DND-41 (cell line): Measurements from ENCODE around the gene CD55.
A peak's percentile ranks its signal among the peaks of the same experiment; 100 is the strongest.

Source experiments
- ATAC-seq: fragments of 200-7000 bp; cut with Tn5 transposase; 3 replicates; pipeline ENCODE4 v1.9.1; 2021; ENCODE audit warnings: low read depth; ENCODE audit not compliant: insufficient read depth
- DNase-seq: peaks from one replicate; pipeline ENCODE4 v3.0.0-alpha.2; 2020
- H2AFZ ChIP-seq: 2 replicates; pipeline ENCODE4 v1.6.0; 2012; ENCODE audit warnings: low read depth, low read length
- H3K27ac ChIP-seq: 2 replicates; pipeline ENCODE4 v1.5.1; 2012; ENCODE audit warnings: low read length, inconsistent platforms
- H3K27me3 ChIP-seq: fragments of 200-600 bp; sonication (generic); 2 replicates; pipeline ENCODE4 v1.6.0; 2012; ENCODE audit warnings: low read length, mild to moderate bottlenecking, inconsistent platforms; ENCODE audit not compliant: insufficient read depth, poor library complexity
- H3K36me3 ChIP-seq: 2 replicates; pipeline ENCODE4 v1.5.1; 2012; ENCODE audit warnings: low read length, inconsistent platforms; ENCODE audit not compliant: insufficient read depth
- H3K4me1 ChIP-seq: 2 replicates; pipeline ENCODE4 v1.5.1; 2012; ENCODE audit warnings: mild to moderate bottlenecking, low read length; ENCODE audit not compliant: insufficient read depth
- H3K4me2 ChIP-seq: 2 replicates; pipeline ENCODE4 v1.6.0; 2012; ENCODE audit warnings: mild to moderate bottlenecking, moderate library complexity, low read length, inconsistent platforms; ENCODE audit not compliant: insufficient read depth
- H3K4me3 ChIP-seq, 2 experiments: fragments of 200-600 bp in 1 of 2; shearing (Covaris generic) in 1 of 2; 2 replicates each; pipeline ENCODE4 v1.5.1; 2012 to 2016; ENCODE audit warnings: inconsistent platforms in 2 of 2, low read length in 2 of 2, mild to moderate bottlenecking in 2 of 2, low read depth in 1 of 2, moderate library complexity in 1 of 2
- H3K79me2 ChIP-seq: 2 replicates; pipeline ENCODE4 v1.6.0; 2012; ENCODE audit warnings: low read length, inconsistent platforms; ENCODE audit not compliant: insufficient read depth
- H3K9ac ChIP-seq: 2 replicates; pipeline ENCODE4 v1.6.0; 2012; ENCODE audit warnings: low read depth, mild to moderate bottlenecking, inconsistent platforms, low read length, moderate library complexity
- H3K9me3 ChIP-seq: 2 replicates; pipeline ENCODE4 v1.5.1; 2012; ENCODE audit warnings: low read length, moderate library complexity, mild to moderate bottlenecking, inconsistent platforms; ENCODE audit not compliant: insufficient read depth, severe bottlenecking
- H4K20me1 ChIP-seq: 2 replicates; pipeline ENCODE4 v1.6.0; 2012; ENCODE audit warnings: low read length; ENCODE audit not compliant: insufficient read depth
- CTCF ChIP-seq: IDR thresholded peaks from 2 replicates; pipeline ENCODE4 v1.5.1; 2012; ENCODE audit warnings: borderline replicate concordance, low read length, moderate library complexity, mild to moderate bottlenecking; ENCODE audit not compliant: poor library complexity, severe bottlenecking; ENCODE audit errors: extremely low read depth
- EZH2 ChIP-seq: IDR thresholded peaks from 3 replicates; pipeline ENCODE4 v1.6.1; 2012; ENCODE audit warnings: borderline replicate concordance, low read depth, mild to moderate bottlenecking, moderate library complexity, low read length, inconsistent platforms; ENCODE audit not compliant: severe bottlenecking

Gene CD55

DNA sequence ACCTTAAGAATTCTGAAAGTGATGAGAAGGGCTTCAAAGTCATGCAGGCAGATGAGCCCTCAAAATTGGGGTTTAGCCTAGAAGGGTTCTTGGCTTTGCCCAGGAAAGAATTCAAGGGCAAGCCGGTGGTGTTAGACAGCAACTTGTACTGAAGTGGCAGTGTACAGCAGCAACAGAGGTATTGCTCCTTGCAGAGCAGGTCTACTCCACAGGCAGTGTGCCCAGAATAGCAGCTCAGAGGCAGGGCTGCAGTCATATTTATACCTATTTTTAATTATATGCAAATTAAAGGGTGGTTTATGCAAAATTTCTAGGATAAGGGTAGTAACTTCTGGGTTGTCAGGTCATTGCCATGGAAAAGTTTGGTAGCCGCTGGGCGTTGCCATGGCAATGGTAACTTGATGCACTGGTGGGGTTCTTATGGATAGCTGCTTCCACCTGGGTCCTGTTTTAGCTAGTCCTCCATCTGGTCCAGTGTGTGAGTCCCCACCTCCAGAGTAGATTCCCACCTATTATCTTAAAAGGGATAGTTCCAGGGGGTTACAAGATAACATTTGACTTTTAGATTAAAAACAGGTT lies 74.8 kb downstream of the CD55 start:
- no peaks in the 10 kb centered on the region for H3K36me3 ChIP-seq
- no peaks in the 10 kb centered on the region for H3K79me2 ChIP-seq
- H3K4me2 ChIP-seq = no peak overlapping the region
- no peaks in the 10 kb centered on the region for H3K27me3 ChIP-seq
- H3K4me1 ChIP-seq = no peaks in the 10 kb centered on the region
- DNase-seq (no peak), ATAC-seq (no peak)
- no peak overlapping the region for H3K9ac ChIP-seq
- H3K27ac ChIP-seq = no peak overlapping the region
- no peaks in the 10 kb centered on the region for H4K20me1 ChIP-seq
- H2AFZ ChIP-seq = no peak overlapping the region
- no peak overlapping the region for H3K4me3 ChIP-seq
- H3K9me3 ChIP-seq = no peaks in the 10 kb centered on the region
- no peak for TF ChIP-seq EZH2
- no peak for TF ChIP-seq CTCF

GRCh38 chr1:207397525-207397926 lies 76.0 kb downstream of the CD55 start:
- DNase-seq (no peak), ATAC-seq (no peak)
- H3K4me1 ChIP-seq = no peaks in the 10 kb centered on the region
- no peak for TF ChIP-seq CTCF
- TF ChIP-seq EZH2 = no peak
- H3K27me3 ChIP-seq = no peaks in the 10 kb centered on the region
- no peaks in the 10 kb centered on the region for H3K9me3 ChIP-seq
- H3K4me3 ChIP-seq = no peak overlapping the region
- no peaks in the 10 kb centered on the region for H3K79me2 ChIP-seq
- no peak overlapping the region for H2AFZ ChIP-seq
- no peaks in the 10 kb centered on the region for H3K36me3 ChIP-seq
- H3K27ac ChIP-seq = no peak overlapping the region
- H4K20me1 ChIP-seq = no peaks in the 10 kb centered on the region
- no peak overlapping the region for H3K9ac ChIP-seq
- no peak overlapping the region for H3K4me2 ChIP-seq

- Histone ChIP-seq H3K79me2 (no peaks in the 10 kb centered on the region), H3K4me2 (no peak overlapping the region), H3K9ac (no peak overlapping the region), H3K27me3 (no peaks in the 10 kb centered on the region), H4K20me1 (no peaks in the 10 kb centered on the region), H2AFZ (no peak overlapping the region), H3K4me3 (no peak overlapping the region), H3K36me3 (no peaks in the 10 kb centered on the region), H3K9me3 (no peaks in the 10 kb centered on the region), H3K4me1 (no peaks in the 10 kb centered on the region), H3K27ac (no peak overlapping the region)
- ATAC-seq (no peak), DNase-seq (no peak)
- no peak for TF ChIP-seq EZH2
- TF ChIP-seq CTCF = no peak
Measured at GRCh38 chr1:207398986-207399385, 77.5 kb downstream of the CD55 start.

DNA sequence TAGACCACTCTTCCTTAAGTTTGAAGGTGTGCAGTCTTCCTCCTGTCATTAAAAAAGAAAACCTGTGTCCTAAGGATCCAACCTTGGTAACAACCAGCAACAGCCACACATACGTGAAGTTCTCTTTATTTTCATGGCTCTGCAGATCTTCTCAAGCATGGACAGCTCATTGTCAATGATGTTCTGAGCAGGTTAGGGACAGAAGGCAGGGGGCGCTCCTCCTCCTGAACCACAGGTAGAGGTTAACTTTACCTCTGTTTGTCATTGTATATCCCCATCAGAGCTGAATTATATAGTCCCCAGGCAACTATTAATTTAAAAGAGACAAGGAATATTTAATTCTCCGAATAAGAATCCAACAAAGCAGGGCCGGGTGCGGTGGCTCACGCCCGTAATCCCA lies 80.1 kb downstream of the CD55 start:
- Histone ChIP-seq H3K9me3 (no peaks in the 10 kb centered on the region), H3K79me2 (no peaks in the 10 kb centered on the region), H4K20me1 (no peaks in the 10 kb centered on the region), H3K27me3 (no peaks in the 10 kb centered on the region), H2AFZ (no peak overlapping the region), H3K4me3 (no peak overlapping the region), H3K36me3 (no peaks in the 10 kb centered on the region), H3K27ac (no peak overlapping the region), H3K9ac (no peak overlapping the region), H3K4me2 (no peak overlapping the region), H3K4me1 (no peaks in the 10 kb centered on the region)
- ATAC-seq (no peak), DNase-seq (no peak)
- TF ChIP-seq CTCF (peak; percentile 33), EZH2 (no peak)
